Esophagus squamous epithelium (tissue), 4 donors: ENCODE results near the gene QRSL1.

Experiments used
- POLR2A ChIP-seq, 4 donors: fragments of 450-650 bp; IDR thresholded peaks; one replicate each; pipeline ENCODE4 v1.6.1; 2017; ENCODE audit warnings: antibody characterized with exemption in 4 of 4, mild to moderate bottlenecking in 4 of 4, moderate library complexity in 3 of 4
- TF ChIP-seq, protein P1 (sequence below), 6 experiments: fragments of 450-650 bp in 4 of 6; fragments of 200-600 bp in 2 of 6; sonication (generic) in 2 of 6; IDR thresholded peaks; one replicate each; pipeline ENCODE4 v1.5.1; 2016 to 2019; ENCODE audit warnings: antibody characterized with exemption in 6 of 6, mild to moderate bottlenecking in 4 of 6, moderate library complexity in 4 of 6

DNA sequence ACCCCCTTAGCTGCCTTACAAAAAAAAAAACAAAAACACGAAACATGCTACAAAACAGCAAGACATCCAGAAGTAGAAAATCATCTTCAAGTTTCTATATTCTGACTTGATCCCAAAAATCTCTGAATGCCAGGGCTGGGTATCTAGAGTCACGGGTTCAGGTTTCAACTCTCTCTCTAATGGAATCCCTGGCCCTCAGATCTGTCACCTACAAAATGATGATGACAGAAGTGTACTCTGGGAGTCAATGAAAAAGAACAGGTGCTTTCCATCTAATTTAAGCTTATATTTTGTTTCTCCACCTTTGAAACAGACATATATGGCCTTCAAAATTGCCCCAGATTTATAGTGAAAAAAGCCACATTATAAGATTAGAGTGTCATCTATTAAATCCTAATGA lies 18.3 kb upstream of the QRSL1 start:
- TF ChIP-seq, protein P1, sequence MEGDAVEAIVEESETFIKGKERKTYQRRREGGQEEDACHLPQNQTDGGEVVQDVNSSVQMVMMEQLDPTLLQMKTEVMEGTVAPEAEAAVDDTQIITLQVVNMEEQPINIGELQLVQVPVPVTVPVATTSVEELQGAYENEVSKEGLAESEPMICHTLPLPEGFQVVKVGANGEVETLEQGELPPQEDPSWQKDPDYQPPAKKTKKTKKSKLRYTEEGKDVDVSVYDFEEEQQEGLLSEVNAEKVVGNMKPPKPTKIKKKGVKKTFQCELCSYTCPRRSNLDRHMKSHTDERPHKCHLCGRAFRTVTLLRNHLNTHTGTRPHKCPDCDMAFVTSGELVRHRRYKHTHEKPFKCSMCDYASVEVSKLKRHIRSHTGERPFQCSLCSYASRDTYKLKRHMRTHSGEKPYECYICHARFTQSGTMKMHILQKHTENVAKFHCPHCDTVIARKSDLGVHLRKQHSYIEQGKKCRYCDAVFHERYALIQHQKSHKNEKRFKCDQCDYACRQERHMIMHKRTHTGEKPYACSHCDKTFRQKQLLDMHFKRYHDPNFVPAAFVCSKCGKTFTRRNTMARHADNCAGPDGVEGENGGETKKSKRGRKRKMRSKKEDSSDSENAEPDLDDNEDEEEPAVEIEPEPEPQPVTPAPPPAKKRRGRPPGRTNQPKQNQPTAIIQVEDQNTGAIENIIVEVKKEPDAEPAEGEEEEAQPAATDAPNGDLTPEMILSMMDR (IDR thresholded peaks at IDR 0.05), result no peak
- no peak for TF ChIP-seq POLR2A (IDR thresholded peaks at IDR 0.05)
